HUES6 (cell line): ENCODE measurements around the gene GPR42.

Source experiments
- H3K27ac ChIP-seq: 2 replicates; pipeline ENCODE4 v1.7.0; 2013; ENCODE audit warnings: low read depth, mild to moderate bottlenecking, low read length, inconsistent platforms
- H3K27me3 ChIP-seq: 2 replicates; pipeline ENCODE4 v1.6.1; 2013; ENCODE audit warnings: low read length; ENCODE audit not compliant: control insufficient read depth, insufficient read depth
- H3K36me3 ChIP-seq: 2 replicates; pipeline ENCODE4 v1.6.1; 2013; ENCODE audit warnings: low read length; ENCODE audit not compliant: control insufficient read depth, insufficient read depth
- H3K4me1 ChIP-seq: 2 replicates; pipeline ENCODE4 v1.6.1; 2013; ENCODE audit warnings: low read length; ENCODE audit not compliant: control insufficient read depth, insufficient read depth
- H3K4me3 ChIP-seq: 2 replicates; pipeline ENCODE4 v1.5.1; 2013; ENCODE audit warnings: low read depth, low read length
- H3K9ac ChIP-seq: one replicate; pipeline ENCODE4 v1.6.1; 2013; ENCODE audit warnings: mild to moderate bottlenecking, low read length
- H3K9me3 ChIP-seq: 2 replicates; pipeline ENCODE4 v1.6.1; 2013; ENCODE audit warnings: low read depth, low read length; ENCODE audit not compliant: control insufficient read depth, insufficient read depth

GPR42 gene

GRCh38 chr19:35416331-35416730 is 45.5 kb downstream of the GPR42 start:
- H3K9me3 ChIP-seq = no peaks in the 10 kb centered on the region
- H3K9ac ChIP-seq = no peak overlapping the region
- no peaks in the 10 kb centered on the region for H3K4me1 ChIP-seq
- no peak overlapping the region for H3K27ac ChIP-seq
- H3K36me3 ChIP-seq = no peaks in the 10 kb centered on the region
- H3K27me3 ChIP-seq = peaks cover 15% of the 10 kb centered on the region
- no peak overlapping the region for H3K4me3 ChIP-seq

- no peak overlapping the region for H3K9ac ChIP-seq
These were observed 46.4 kb downstream of the GPR42 start for GRCh38 chr19:35417278-35417677.

GRCh38 chr19:35417713-35418534 is 47.1 kb downstream of the GPR42 start:
- Histone ChIP-seq H3K9ac (no peak overlapping the region), H3K4me3 (no peak overlapping the region), H3K4me1 (no peaks in the 10 kb centered on the region), H3K27ac (no peak overlapping the region), H3K9me3 (no peaks in the 10 kb centered on the region), H3K27me3 (peaks cover 15% of the 10 kb centered on the region), H3K36me3 (no peaks in the 10 kb centered on the region)

More at GRCh38 chr19:35417278-35417677, 46.4 kb downstream of the GPR42 start:
- H3K27ac ChIP-seq = no peak overlapping the region
- H3K4me3 ChIP-seq = no peak overlapping the region
- H3K4me1 ChIP-seq = no peaks in the 10 kb centered on the region
- peaks cover 15% of the 10 kb centered on the region for H3K27me3 ChIP-seq
- no peaks in the 10 kb centered on the region for H3K36me3 ChIP-seq
- H3K9me3 ChIP-seq = no peaks in the 10 kb centered on the region

GRCh38 chr19:35419046-35419445 is 48.2 kb downstream of the GPR42 start:
- Histone ChIP-seq H3K9me3 (no peaks in the 10 kb centered on the region), H3K27me3 (peaks cover 15% of the 10 kb centered on the region), H3K4me1 (no peaks in the 10 kb centered on the region), H3K9ac (no peak overlapping the region), H3K36me3 (no peaks in the 10 kb centered on the region), H3K4me3 (no peak overlapping the region), H3K27ac (no peak overlapping the region)

- no peaks in the 10 kb centered on the region for H3K9me3 ChIP-seq
- H3K27me3 ChIP-seq = peaks cover 15% of the 10 kb centered on the region
- no peak overlapping the region for H3K9ac ChIP-seq
- no peaks in the 10 kb centered on the region for H3K36me3 ChIP-seq
- no peak overlapping the region for H3K27ac ChIP-seq
- no peaks in the 10 kb centered on the region for H3K4me1 ChIP-seq
- no peak overlapping the region for H3K4me3 ChIP-seq
These were observed 48.9 kb downstream of the GPR42 start for GRCh38 chr19:35419805-35420204.

GRCh38 chr19:35421362-35421761 is 50.5 kb downstream of the GPR42 start:
- H3K36me3 ChIP-seq = no peaks in the 10 kb centered on the region
- H3K4me1 ChIP-seq = no peaks in the 10 kb centered on the region
- H3K27me3 ChIP-seq = peaks cover 12% of the 10 kb centered on the region
- no peak overlapping the region for H3K4me3 ChIP-seq
- no peak overlapping the region for H3K27ac ChIP-seq
- no peaks in the 10 kb centered on the region for H3K9me3 ChIP-seq
- no peak overlapping the region for H3K9ac ChIP-seq
